Astrocyte of the cerebellum (primary cell): ENCODE data around the gene FAM53C.

Source experiments
- DNase-seq: peaks from one replicate; pipeline ENCODE4 v3.0.0-alpha.2; 2011; ENCODE audit warnings: low read depth
- H3K4me3 ChIP-seq: 2 replicates; pipeline ENCODE4 v1.5.1; 2011; ENCODE audit warnings: mild to moderate bottlenecking, low read depth, low read length, moderate library complexity
- CTCF ChIP-seq: IDR thresholded peaks from 2 replicates; pipeline ENCODE4 v1.5.1; 2012; ENCODE audit warnings: low read length, low read depth, moderate library complexity, mild to moderate bottlenecking; ENCODE audit errors: missing control alignments
- in situ Hi-C: cut with HindIII; loops from 2 replicates; pipeline ENCODE4 v1.10.0; 2017; ENCODE audit warnings: low sequenced_read_pairs

The FAM53C gene

GRCh38 chr5:138354926-138355378 lies 16.9 kb downstream of the FAM53C start:
- peak; percentile 66 for DNase-seq
- in situ Hi-C loops, result no loop called here
- H3K4me3 ChIP-seq, result peak overlapping the region; percentile 89
- TF ChIP-seq CTCF, result peak; percentile 8

DNA sequence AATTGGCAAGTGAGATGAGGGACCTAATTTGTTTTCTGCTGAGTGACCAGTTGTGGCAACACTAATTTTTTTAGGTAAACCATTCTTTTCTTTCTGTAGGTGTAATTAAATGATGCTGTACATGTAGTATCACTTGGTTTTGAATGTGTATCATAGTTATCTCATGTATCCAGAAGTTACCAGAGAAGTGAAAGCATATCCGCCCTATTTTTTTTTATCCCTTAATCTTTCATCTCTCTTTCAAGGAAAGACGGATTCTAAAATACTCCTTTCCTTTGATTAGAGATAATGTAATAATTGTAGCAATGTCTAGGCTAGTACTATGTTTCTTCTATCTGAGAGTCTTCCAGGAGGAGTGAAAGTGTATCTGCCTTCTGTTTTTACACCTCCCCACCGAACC lies 21.6 kb downstream of the FAM53C start:
- no peak for DNase-seq
- no peak overlapping the region for H3K4me3 ChIP-seq
- no peak for TF ChIP-seq CTCF
- in situ Hi-C loops, result no loop called here

DNA sequence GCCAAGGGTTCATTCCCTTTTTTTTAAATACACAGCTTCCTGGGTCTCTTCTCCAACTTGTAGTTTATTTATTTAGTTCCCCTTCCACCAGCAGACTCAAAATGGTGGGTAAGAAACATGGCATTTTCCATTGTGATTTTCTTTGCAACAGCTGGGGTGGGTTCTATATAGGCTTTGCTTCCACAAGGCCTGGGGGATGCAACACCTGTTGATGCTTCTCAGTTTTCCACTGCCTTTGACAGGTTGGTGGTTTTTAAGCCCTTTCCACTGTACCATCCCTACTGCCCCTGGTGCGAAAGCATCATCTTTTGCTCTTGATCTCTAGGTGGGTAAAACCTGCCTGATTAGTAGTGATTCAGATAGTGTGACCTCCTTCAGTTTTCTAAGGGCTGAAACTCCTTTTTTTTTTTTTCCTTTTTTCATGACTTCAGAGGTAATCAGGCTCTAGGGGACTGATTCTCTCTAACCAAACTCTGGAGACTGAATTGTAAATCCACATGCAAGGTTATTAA lies 22.9 kb downstream of the FAM53C start:
- in situ Hi-C loops, result no loop called here
- TF ChIP-seq CTCF, result no peak
- H3K4me3 ChIP-seq, result no peak overlapping the region
- no peak for DNase-seq

DNA sequence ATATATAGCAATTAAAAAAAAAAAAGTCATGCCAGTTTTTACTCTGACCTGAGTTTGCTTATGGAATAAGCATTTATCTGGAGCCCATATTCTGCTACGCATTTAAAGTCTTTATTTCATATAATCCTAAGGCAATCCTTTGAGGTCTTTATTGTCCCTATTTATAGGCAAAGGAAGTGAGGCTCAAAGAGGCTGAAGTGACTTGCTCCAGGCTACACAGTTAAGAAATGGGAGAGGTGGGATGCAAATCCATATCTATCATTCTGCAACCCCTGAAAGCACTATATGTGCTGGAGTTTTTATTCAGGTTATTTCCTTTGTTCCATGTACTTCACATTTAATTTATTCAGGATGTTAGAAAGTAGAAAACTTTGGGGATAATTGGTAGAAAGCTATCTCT lies 26.5 kb downstream of the FAM53C start:
- TF ChIP-seq CTCF, result no peak
- in situ Hi-C loops, result no loop called here
- no peak for DNase-seq
- H3K4me3 ChIP-seq, result no peak overlapping the region

GRCh38 chr5:138366632-138367382 lies 28.7 kb downstream of the FAM53C start:
- DNase-seq, result no peak
- TF ChIP-seq CTCF, result no peak
- in situ Hi-C loops, result no loop called here
- no peak overlapping the region for H3K4me3 ChIP-seq

GRCh38 chr5:138369261-138369660 lies 31.2 kb downstream of the FAM53C start:
- in situ Hi-C loops, result no loop called here
- no peak for TF ChIP-seq CTCF
- no peak for DNase-seq
- H3K4me3 ChIP-seq, result no peak overlapping the region

GRCh38 chr5:138369706-138370105 lies 31.6 kb downstream of the FAM53C start:
- DNase-seq, result no peak
- no peak overlapping the region for H3K4me3 ChIP-seq
- in situ Hi-C loops, result no loop called here
- TF ChIP-seq CTCF, result no peak
